Activated CD8-positive, alpha-beta memory T cell treated with anti-CD3 and anti-CD28 coated beads, Interleukin-2, amount 50 U/mL, for 24 hours (primary cell): Measurements from ENCODE around the gene HPCAL1.

Source experiments
- DNase-seq: peaks from one replicate; pipeline ENCODE4 v3.0.0-alpha.2; 2020; ENCODE audit errors: extremely low read depth

HPCAL1 gene

GRCh38 chr2:10323535-10323934 lies 20.8 kb downstream of the HPCAL1 start:
- DNase-seq: no peak

DNA sequence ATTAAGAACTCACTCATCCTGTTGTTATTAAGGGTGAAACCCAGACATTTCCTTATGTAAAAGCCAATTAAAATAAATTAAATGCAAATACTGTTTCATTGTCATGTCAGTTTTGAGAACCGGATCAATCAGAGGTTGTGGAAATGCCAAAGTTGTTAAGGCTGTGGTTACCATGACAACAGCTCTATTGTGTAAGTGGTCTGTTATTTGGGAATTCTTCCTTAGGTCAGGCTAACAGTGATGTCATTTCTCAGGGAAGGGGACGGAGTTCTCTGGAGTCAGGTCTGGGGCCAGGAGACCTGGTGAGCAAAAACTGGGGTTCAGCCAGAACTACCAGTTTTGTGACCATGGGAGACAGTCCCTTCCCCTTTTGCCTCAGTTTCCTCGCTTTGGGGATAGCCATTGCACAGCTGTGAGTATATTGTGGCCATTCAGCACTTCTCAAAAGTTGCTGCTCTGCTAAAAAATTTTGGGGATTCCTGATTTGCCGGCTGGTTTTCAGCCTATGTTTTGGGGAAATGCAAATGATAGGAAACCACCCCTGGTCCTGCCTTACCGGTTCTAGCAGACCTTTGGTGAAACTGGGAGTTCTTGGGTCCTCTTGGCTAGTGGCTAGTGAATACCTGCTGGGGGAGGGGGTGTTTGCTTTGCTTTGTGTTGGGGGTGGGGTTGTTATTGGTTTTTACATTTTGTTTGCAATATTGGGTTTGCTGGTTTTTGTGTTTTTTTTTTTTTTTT lies 21.6 kb downstream of the HPCAL1 start:
- no peak for DNase-seq

DNA sequence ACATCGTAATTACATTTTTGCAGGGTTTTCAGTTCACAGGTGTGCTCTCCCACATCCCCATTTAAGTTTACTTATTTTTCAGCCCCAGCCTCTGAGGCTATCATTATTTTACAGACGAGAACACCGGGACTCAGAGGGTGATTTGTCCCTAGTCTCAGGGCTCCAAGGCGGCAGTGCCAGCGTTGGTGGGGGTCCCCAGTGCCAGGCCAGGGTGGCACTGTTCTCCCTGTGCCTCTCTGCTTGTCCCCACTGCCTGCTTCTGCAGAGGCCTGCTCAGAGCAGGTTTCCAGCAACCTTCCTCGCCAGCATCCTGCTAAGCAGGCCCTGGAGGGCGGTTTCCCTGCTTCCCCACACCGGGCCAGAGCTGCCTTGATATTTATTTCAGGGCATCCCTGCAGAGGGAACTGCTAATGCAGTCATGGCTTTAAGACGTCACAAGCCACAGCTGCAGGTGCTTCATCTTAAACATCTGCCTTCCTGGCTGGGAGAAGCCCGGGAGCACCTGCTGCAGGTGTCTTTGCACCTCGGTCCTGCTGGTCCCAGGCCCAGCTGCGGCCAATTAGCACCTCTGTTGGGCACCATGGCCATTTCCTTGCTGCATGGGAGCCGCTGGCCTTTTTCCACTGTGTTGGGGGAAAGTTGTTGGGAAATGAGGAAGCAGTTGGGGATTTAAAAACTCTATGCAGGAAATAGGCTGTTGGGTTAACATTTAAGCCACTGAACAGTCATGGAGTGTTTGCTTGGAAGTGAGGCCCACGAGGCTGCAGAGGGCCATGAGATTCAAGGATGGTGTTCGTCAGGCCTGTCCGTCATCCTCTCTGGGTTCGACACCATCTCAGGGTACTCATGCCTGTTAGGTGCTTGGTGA lies 22.8 kb downstream of the HPCAL1 start:
- DNase-seq: no peak

- no peak for DNase-seq
Observed at GRCh38 chr2:10326151-10326616, 23.5 kb downstream of the HPCAL1 start.

DNA sequence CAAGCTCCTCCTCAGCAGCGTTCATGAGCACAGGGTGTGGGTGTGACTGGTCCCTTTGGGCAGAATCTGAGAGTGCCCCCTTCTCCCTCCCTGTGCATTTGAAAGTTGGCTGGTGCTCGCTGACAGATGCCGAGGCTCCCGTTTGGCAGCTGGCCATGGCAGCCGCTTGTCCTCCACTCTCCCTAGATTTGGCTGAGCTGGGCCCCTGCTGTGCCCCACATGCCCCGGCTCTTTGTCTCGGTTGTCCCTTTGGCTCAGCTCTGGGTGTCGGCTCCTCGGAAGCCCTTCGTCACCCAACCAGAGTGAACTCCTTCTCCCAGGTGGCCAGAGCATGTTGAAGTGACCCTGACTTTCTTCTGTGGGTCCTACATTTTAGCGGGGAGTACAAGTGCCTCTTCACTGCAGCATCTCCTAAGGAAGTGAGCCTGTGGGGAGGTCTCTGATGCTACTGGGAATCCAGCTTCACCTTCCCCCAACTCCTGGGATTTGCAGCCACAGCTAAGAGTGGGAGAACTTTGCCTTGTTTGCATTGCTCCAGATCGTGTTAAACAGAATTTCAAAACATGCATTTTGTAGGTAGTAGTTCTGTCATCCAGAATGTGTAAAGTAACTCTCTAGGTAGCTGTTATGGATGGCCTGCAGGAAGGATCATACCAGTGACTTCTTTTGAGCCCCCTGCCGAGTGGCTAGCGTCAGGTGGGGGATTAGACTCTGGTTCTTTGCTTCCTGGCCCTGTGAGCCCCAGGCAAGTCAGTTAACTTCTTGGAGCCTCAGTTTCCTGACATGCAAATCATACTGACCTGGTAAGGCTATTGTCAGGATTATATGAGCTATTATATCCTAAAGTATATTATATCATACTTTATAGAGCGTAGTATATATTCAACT lies 24.2 kb downstream of the HPCAL1 start:
- no peak for DNase-seq

DNA sequence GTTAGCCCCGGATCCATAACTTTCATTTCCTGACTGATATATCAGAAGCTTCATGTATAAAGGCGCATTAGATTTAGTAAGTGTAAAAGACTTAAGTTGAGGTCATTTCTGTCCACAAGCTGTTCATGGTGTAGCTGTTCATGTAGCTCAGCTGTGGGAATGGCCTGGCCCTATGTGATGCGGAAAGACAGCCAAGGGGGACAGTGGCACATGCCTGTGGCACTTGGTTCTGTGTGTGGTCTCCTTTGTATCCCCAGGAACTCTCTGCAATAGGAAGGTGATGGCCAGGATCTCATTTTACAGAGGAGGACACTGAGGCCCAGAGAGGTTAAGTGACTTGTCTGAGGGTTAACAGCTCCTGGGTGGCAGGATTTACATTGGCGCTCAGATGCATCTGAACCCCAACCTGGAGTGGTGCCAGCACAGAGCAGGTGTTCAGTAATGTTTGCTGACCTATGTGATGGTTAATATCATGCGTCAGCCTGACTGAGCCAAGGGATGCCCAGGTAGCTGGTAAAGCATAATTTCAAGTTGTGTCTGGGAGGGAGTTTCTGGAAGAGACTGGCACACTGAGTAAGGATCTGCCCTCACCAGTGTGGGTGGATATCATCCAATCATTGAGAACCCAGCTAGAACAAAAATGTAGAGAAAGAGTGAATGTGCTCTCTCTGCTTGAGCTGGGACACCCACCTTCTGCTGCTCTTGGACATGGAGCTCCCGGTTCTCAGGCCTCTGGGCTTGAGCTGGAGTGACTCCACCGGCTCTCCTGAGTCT lies 25.4 kb downstream of the HPCAL1 start:
- no peak for DNase-seq

- DNase-seq: no peak
Observed at GRCh38 chr2:10328670-10329579, 26.2 kb downstream of the HPCAL1 start.

GRCh38 chr2:10329580-10329879 lies 26.8 kb downstream of the HPCAL1 start:
- no peak for DNase-seq

DNA sequence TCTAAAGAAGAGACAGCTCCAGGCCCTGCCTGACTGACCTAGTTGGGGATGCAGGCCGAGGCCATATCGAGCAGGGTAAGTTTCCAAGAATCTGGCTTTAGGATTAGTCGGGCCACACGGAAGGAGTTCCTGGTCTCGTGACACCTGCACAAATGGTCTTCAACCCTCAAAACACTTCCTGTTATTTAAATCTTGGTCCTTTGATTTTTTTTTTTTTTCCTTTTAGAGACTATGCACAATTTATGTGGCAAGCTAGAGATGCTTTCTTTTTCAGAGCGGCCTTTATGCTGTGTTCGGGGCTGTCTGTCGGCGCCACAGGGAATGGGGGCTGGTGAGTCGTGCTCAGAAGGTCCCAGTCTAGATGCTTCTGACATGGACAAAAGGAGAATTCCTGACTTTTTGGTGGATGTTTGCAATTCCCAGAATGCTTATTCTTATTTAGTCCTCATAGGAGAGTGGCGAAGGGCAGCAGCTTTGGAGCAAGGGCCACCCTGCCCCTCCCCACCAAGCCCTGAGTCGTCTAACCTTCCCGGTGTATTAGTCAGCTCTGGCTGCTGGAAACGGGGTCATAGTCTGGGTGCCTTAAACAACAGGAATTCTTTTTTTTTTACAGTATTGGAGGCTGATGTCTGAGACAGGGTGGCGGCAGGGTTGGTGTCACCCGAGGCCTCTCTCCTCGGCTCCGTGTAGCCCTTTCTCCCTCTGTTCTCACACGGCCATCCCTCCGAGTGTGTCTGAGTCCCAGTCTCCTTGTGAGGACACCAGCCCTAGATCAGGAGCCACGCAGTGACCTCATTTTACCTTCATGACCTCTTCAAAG lies 27.4 kb downstream of the HPCAL1 start:
- DNase-seq: no peak

DNA sequence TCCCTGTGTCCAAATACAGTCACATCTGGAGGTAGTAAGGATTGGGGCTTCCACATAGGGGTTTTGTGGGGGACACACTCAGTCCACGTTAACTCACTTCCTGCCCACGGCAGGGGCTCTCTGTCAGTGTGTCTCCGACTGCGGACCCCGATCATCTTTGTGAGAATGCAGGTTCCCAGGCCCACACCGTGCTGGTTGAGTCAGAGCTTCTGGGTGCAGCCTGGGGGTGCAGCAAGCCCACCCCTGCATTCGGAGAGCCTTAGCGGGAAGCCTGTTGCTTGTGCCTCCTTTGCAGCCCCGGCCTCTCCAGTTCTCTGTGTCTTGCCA lies 28.0 kb downstream of the HPCAL1 start:
- no peak for DNase-seq

DNA sequence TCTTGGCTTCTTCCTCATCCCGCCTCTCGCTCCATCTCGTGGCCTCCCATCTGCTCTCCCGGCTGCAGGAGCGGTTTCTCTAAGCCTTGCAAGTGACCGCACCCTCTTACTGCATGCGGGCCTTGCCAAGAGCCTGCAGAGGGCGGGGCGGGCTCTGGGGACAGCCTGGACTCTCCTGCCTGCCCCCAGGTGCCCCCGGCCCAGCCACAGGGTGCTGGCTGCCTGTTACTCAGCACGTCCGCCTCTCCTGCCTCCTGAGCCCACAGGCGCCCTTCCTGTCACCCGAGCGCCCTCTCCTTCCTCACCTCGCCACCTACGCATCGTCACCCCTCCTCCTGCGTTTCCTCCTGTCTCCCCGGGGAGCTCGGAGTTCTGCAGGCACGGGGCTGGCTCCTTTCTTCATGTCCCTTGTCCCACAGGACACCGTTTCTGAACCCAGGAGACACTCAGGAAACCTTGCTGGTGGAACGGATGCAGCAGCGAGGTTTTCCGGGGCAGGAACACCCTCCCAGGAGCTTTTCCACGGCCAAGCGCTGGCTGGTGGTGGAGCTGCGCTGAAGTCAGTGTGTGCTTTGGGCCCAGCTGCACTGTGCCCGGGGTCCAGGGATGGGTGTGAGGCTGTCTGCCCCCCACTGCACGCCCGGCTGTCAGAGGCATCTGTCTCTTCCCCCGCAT lies 28.5 kb downstream of the HPCAL1 start:
- DNase-seq: peak; percentile 35

DNA sequence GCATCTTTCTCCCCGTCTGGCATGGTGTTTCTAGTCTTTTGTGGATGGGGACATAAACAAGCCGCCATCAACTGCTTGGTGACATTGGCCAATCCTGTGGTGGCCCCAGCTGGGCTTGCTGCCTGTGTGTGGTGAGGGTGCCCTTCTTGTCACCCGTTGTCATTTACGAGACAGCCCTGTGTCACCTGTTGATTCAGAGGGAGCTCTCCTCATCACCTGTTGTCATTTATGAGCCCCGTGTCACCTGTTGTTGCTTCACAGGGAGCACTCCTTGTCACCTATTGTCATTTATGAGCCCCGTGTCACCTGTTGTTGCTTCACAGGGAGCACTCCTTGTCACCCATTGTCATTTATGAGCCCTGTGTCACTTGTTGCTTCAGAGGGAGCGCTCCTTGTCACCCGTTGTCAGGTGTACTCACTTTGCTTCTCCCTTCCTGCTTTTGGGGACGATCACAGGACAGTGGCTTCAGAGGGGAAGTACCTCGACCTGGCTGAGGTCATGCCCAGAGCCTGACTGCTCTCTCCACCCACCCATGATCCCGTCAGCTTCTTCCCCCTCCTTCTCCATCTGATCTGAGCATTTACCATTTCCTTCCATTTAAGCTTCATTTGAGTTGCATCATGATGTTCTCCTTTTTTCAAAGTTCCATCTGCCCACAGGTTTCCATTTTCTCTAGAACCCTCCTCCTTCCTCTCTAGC lies 29.1 kb downstream of the HPCAL1 start:
- DNase-seq: no peak

DNA sequence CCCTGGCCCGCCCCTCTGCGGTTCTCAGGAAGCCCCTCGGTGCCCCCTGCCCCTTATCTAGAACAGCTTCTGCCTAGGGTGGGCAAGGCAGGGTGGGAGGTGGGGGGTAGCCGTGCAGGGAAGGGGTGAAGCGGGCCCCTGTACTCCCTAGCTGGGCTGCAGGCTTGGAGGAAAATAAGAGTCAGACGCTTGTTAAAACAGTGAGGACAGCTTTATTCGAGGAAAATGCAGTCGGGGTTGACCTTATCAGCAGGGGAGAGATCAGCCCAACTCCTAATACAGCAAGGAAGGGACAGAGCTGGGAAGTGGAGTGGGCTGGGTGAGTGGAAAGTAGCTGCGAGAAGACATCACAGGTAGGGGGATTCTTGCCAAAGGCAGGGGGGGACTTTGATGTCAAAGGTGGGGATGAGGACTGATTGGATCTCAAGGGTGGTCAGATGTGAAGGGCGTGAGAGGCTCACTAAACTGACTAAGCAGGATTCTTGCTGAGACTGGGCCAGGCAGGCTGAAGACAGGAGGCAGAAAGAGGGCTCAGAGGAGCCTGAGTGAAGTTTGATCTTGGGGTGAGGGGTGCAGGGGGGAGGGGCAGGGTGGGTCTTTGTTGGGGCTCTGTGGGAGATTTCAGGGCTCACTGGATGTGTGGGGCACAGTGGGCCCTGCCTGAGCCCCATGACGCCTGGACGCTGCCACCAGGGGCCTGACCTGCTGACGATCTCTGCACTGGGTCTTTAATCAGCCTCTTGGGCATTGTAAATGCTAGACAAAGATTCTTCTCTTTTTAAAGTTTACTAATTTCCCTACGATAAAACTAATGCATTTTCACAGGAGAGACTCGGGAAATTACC lies 29.9 kb downstream of the HPCAL1 start:
- no peak for DNase-seq

- DNase-seq: no peak
Observed at GRCh38 chr2:10333247-10333613, 30.5 kb downstream of the HPCAL1 start.

DNA sequence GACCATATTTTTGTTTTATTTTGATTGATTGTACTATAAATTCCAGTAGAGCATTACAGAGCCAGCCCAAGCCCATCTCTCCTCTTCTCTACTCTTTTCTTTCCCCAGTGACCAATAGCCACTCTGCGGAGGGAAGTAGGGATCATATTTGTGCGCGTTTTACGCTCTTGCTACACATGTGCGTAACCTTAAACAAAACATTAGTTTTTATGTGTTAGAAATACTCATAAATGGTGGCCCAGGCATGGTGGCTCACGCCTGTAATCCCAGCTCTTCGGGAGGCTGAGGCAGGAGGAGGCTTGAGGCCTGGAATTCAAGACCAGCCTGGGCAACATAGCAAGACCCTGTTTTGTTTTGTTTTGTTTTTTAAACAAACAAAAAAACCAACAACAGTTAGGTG lies 31.3 kb downstream of the HPCAL1 start:
- no peak for DNase-seq

DNA sequence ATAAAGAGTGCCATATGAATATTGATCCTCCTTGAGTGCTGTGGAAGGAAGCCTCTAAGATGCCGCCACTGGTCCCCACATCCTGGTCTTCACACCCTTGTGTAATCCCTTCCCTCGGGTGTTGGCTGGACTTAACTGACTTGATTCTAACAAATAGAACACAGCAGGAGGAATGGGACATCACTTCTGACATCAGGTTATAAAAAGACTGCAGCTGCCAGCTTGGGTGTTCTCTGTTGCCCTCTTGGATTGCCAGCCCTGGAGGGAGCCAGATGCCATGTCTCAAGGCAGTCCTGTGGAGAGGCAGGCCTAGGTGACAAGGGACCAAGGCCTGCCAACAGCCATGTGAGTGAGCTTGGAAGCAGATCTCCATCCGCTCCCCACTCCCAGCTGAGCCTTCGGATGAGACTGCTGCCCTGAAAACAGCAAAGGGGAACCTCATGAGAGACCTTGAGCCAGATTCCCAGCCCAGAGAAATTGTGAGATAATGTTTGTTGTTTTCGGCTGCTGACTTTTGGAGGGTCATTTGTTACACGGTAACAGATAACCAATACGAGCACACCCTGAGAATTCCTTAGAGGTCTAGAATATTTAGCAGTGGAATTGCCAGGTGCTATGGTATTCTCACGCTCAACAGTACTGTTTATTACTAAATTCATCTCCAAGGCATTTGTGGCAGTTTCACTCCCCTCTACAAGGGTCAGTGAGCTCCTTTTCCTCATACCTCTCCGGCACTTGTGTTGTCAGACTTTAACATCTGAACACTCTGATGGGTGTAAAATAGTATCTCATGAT lies 32.5 kb downstream of the HPCAL1 start:
- no peak for DNase-seq

DNA sequence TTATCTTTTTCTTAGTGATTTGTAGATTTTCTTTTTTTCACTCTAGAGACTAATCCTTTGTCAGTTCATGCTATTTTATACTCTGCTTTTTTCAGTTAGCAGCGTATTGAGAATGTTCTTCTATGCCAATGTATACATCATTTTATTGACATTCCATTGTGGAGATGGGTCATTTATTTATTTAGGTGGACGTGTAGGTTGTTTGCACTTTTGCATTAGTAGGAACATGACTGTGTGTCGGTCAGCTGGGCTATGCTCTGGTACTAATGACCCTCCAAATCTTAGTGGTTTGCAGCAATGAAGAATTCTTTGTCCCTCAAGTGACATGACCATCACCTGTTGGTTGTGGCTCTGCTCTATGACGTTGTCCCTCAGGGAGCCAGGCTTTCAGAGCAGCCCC lies 33.6 kb downstream of the HPCAL1 start:
- no peak for DNase-seq
